BE2C (cell line): ENCODE measurements around the gene PPFIBP1.

Source experiments
- DNase-seq: peaks from one replicate; pipeline ENCODE4 v3.0.0-alpha.2; 2020
- H3K27me3 ChIP-seq: fragments of 250-450 bp; sonication (Bioruptor Pico); 2 replicates; pipeline ENCODE4 v1.5.1; 2020; ENCODE audit warnings: mild to moderate bottlenecking
- H3K36me3 ChIP-seq: fragments of 250-450 bp; sonication (Bioruptor Pico); 2 replicates; pipeline ENCODE4 v1.5.1; 2020; ENCODE audit warnings: mild to moderate bottlenecking
- H3K4me1 ChIP-seq: fragments of 250-450 bp; sonication (Bioruptor Pico); 2 replicates; pipeline ENCODE4 v1.5.1; 2020
- H3K4me3 ChIP-seq: 2 replicates; pipeline ENCODE4 v1.5.1; 2011; ENCODE audit warnings: low read depth, low read length
- H3K9me3 ChIP-seq: fragments of 250-450 bp; sonication (Bioruptor Pico); 2 replicates; pipeline ENCODE4 v1.5.1; 2020
- CTCF ChIP-seq: IDR thresholded peaks from 2 replicates; pipeline ENCODE4 v1.5.1; 2012; ENCODE audit warnings: mild to moderate bottlenecking, low read depth, low read length

The PPFIBP1 gene

GRCh38 chr12:27743601-27744000 lies 219.6 kb downstream of the PPFIBP1 start:
- Histone ChIP-seq H3K4me3 (no peak overlapping the region), H3K27me3 (no peaks in the 10 kb centered on the region), H3K9me3 (no peaks in the 10 kb centered on the region), H3K36me3 (peaks cover 25% of the 10 kb centered on the region), H3K4me1 (no peaks in the 10 kb centered on the region)
- TF ChIP-seq CTCF: no peak
- no peak for DNase-seq
